Endodermal cell (in vitro differentiated cells): ENCODE data around the gene PDE4D. TPM values are rescaled to one million over a fixed set of nuclear protein-coding genes. Genes with fewer than 3 reads are reported as not detected.

Experiments used
- DNase-seq: peaks from one replicate; pipeline ENCODE4 v3.0.0-alpha.2; 2017
- H3K27ac ChIP-seq: 2 replicates; pipeline ENCODE4 v1.5.1; 2013; ENCODE audit warnings: mild to moderate bottlenecking, low read depth, low read length, moderate library complexity
- H3K27me3 ChIP-seq: 2 replicates; pipeline ENCODE4 v1.6.1; 2013; ENCODE audit warnings: mild to moderate bottlenecking, low read length, moderate library complexity; ENCODE audit not compliant: insufficient read depth, control insufficient read depth, poor library complexity, severe bottlenecking
- H3K36me3 ChIP-seq: 2 replicates; pipeline ENCODE4 v1.7.0; 2013; ENCODE audit warnings: mild to moderate bottlenecking, low read length, moderate library complexity; ENCODE audit not compliant: control insufficient read depth, insufficient read depth
- H3K4me1 ChIP-seq: one replicate; pipeline ENCODE4 v1.7.0; 2013; ENCODE audit warnings: low read length; ENCODE audit not compliant: control insufficient read depth, insufficient read depth
- H3K4me3 ChIP-seq: 2 replicates; pipeline ENCODE4 v1.5.1; 2013; ENCODE audit warnings: mild to moderate bottlenecking, low read length, moderate library complexity
- H3K9ac ChIP-seq: 2 replicates; pipeline ENCODE4 v1.6.1; 2013; ENCODE audit warnings: mild to moderate bottlenecking, low read length, moderate library complexity; ENCODE audit not compliant: poor library complexity, severe bottlenecking; ENCODE audit errors: extremely low read depth
- H3K9me3 ChIP-seq: 2 replicates; pipeline ENCODE4 v1.6.1; 2013; ENCODE audit warnings: mild to moderate bottlenecking, low read length, moderate library complexity; ENCODE audit not compliant: control insufficient read depth
- H3K27ac Mint-ChIP-seq: 2 replicates; pipeline ENCODE4 v1.8.0; 2020; ENCODE audit warnings: mixed read lengths
- H3K27me3 Mint-ChIP-seq: 2 replicates; pipeline ENCODE4 v1.8.0; 2021; ENCODE audit warnings: mild to moderate bottlenecking, mixed read lengths; ENCODE audit not compliant: insufficient read depth
- H3K36me3 Mint-ChIP-seq: 2 replicates; pipeline ENCODE4 v1.8.0; 2020; ENCODE audit warnings: low read depth, mixed read lengths
- H3K4me1 Mint-ChIP-seq: 2 replicates; pipeline ENCODE4 v1.8.0; 2020; ENCODE audit warnings: mixed read lengths
- H3K4me3 Mint-ChIP-seq: 2 replicates; pipeline ENCODE4 v1.8.0; 2020; ENCODE audit warnings: mild to moderate bottlenecking, moderate library complexity, mixed read lengths
- H3K9me3 Mint-ChIP-seq: 2 replicates; pipeline ENCODE4 v1.8.0; 2020; ENCODE audit warnings: mild to moderate bottlenecking, mixed read lengths
- CTCF ChIP-seq: fragments of 200-600 bp; sonication (generic); conservative IDR thresholded peaks from 2 replicates; pipeline ENCODE4 v1.5.0; 2021; ENCODE audit warnings: antibody characterized with exemption, mild to moderate bottlenecking
- WGBS, 2 experiments: methylation state at CpG; one replicate each; pipeline versions ENCODE4 v1.1.5 to v1.1.7; 2013; ENCODE audit warnings: missing lambda C conversion rate in 2 of 2, mixed read lengths in 1 of 2; ENCODE audit not compliant: insufficient coverage in 1 of 2, insufficient read length in 1 of 2; 5-methylcytosine and 5-hydroxymethylcytosine counted together
- total RNA-seq, 2 donors: library from RNA; stranded (reverse); fragmentation: NEBNext Ultra II Directional in 1 of 2; extraction: Animal tissue kit (Norgen Biotek cat#: 25700) in 1 of 2; gene quantifications; 2 replicates in 1 of 2; 3 replicates in 1 of 2; pipeline ENCODE4 v1.2.1, GENCODE V29; 2021

PDE4D gene
- total RNA-seq, 2 donors from 2014 or later: 9.2 to 11.4 TPM

- Histone ChIP-seq H3K9me3 (no peaks in the 10 kb centered on the region), H3K4me3 (no peak overlapping the region), H3K27ac (no peak overlapping the region), H3K4me1 (no peaks in the 10 kb centered on the region), H3K27me3 (no peaks in the 10 kb centered on the region), H3K36me3 (no peaks in the 10 kb centered on the region), H3K9ac (no peak overlapping the region)
- no peak for DNase-seq
- H3K36me3 Mint-ChIP-seq: no peaks in the 10 kb centered on the region
- H3K4me3 Mint-ChIP-seq: no peak overlapping the region
- H3K9me3 Mint-ChIP-seq: no peaks in the 10 kb centered on the region
- TF ChIP-seq CTCF: no peak
- no peaks in the 10 kb centered on the region for H3K27me3 Mint-ChIP-seq
- no peak overlapping the region for H3K27ac Mint-ChIP-seq
- peaks cover 15% of the 10 kb centered on the region for H3K4me1 Mint-ChIP-seq
These were observed 574.3 kb downstream of the PDE4D start for GRCh38 chr5:59319250-59319649.

GRCh38 chr5:59317774-59318205 is 575.7 kb downstream of the PDE4D start:
- no peak overlapping the region for H3K4me3 Mint-ChIP-seq
- H3K9me3 Mint-ChIP-seq: no peaks in the 10 kb centered on the region
- 83 to 86% methylated on average over 2 to 4 of the region's 4 CpGs for WGBS, 2 experiments
- no peak for TF ChIP-seq CTCF
- H3K27me3 Mint-ChIP-seq: no peaks in the 10 kb centered on the region
- no peak for DNase-seq
- H3K27ac Mint-ChIP-seq: no peak overlapping the region
- H3K36me3 Mint-ChIP-seq: no peaks in the 10 kb centered on the region
- no peaks in the 10 kb centered on the region for H3K36me3 ChIP-seq
- peak overlapping the region; percentile 85 for H3K27ac ChIP-seq
- H3K4me1 Mint-ChIP-seq: peaks cover 10% of the 10 kb centered on the region
- no peak overlapping the region for H3K4me3 ChIP-seq
- no peaks in the 10 kb centered on the region for H3K4me1 ChIP-seq
- no peak overlapping the region for H3K9ac ChIP-seq
- no peaks in the 10 kb centered on the region for H3K27me3 ChIP-seq
- no peaks in the 10 kb centered on the region for H3K9me3 ChIP-seq

- no peak for DNase-seq
- Histone ChIP-seq H3K4me3 (no peak overlapping the region), H3K4me1 (no peaks in the 10 kb centered on the region), H3K9ac (no peak overlapping the region), H3K36me3 (no peaks in the 10 kb centered on the region), H3K27ac (peak overlapping the region; percentile 85), H3K9me3 (no peaks in the 10 kb centered on the region), H3K27me3 (no peaks in the 10 kb centered on the region)
- Mint-ChIP-seq H3K27ac (no peak overlapping the region), H3K36me3 (no peaks in the 10 kb centered on the region), H3K4me1 (peaks cover 10% of the 10 kb centered on the region), H3K9me3 (no peaks in the 10 kb centered on the region), H3K27me3 (no peaks in the 10 kb centered on the region), H3K4me3 (no peak overlapping the region)
- TF ChIP-seq CTCF: no peak
- WGBS, 2 experiments: 58 to 59% methylated on average over 6 of the region's 6 CpGs
These were observed 576.3 kb downstream of the PDE4D start for GRCh38 chr5:59317023-59317773.
